Skin of body (tissue), 3 donors: ENCODE measurements around the gene POU1F1. TPM values are rescaled to one million over a fixed set of nuclear protein-coding genes. Genes with fewer than 3 reads are reported as not detected.
A peak's percentile ranks its signal among the peaks of the same experiment; 100 is the strongest.
"Not testable (repeated sequence)": the region's sequence is repeated elsewhere in the genome, so short reads cannot be mapped to it uniquely, and the experiment has no call there.

Source experiments
- DNase-seq: peaks from one replicate; lab custom pipeline; 2025; lab: John Stamatoyannopoulos, UW
- small RNA-seq: library from RNA; depleted of rRNA; stranded (forward); fragments of <200 nt; gene quantifications from one replicate; pipeline ENCODE3, GENCODE V24; 2014; ENCODE audit warnings: low replicate concordance
- total RNA-seq: library from RNA; depleted of rRNA; stranded (reverse); fragments of >200 nt; gene quantifications from one replicate; pipeline ENCODE4 v1.2.3, GENCODE V29; 2014

The POU1F1 gene
- total RNA-seq, 1 donor from 2014 or later, result not detected

DNA sequence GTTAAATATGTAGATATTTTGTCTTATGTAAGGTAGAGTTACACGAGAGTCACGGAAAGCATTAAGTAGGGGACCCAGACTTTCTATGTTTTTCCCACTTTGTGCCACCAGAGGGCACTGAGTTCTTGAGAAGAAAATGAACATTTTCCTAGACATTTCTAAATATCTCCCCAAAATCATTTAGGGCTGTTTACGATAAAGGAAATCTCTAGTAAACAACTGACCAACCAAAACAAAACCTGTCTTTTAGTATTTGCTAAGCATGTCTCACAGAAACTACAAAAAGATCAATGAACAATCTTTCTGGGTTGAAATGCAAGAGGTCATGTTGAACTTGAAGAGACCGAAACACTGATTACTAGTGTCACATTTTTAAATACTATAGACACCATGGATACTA lies 16.1 kb downstream of the POU1F1 start:
- peak; percentile 3 for DNase-seq

DNA sequence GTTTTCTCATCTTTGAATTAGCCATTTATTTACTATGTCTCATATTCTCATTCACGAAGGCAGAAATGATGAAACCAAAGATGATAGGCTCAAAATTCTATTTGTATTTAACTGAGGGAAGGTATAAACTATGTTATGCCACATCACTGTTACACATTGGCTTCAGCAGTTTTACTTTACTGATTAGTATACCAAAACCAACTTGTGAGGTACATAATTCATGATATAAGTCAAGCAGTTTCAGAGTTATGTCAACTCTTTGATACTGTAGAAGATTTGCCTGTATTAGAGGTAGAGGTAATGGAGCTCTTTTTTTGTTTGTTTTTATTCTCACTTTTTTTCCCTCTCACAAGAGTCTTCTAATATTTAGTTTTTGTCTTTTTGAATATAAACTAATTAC lies 26.4 kb downstream of the POU1F1 start:
- DNase-seq, result no peak

- no peak for DNase-seq
These were observed 27.6 kb downstream of the POU1F1 start for GRCh38 chr3:87248831-87249230.

GRCh38 chr3:87248231-87248630 lies 28.2 kb downstream of the POU1F1 start:
- DNase-seq, result not testable (repeated sequence)

GRCh38 chr3:87247430-87247773 lies 29.0 kb downstream of the POU1F1 start:
- DNase-seq, result no peak

DNA sequence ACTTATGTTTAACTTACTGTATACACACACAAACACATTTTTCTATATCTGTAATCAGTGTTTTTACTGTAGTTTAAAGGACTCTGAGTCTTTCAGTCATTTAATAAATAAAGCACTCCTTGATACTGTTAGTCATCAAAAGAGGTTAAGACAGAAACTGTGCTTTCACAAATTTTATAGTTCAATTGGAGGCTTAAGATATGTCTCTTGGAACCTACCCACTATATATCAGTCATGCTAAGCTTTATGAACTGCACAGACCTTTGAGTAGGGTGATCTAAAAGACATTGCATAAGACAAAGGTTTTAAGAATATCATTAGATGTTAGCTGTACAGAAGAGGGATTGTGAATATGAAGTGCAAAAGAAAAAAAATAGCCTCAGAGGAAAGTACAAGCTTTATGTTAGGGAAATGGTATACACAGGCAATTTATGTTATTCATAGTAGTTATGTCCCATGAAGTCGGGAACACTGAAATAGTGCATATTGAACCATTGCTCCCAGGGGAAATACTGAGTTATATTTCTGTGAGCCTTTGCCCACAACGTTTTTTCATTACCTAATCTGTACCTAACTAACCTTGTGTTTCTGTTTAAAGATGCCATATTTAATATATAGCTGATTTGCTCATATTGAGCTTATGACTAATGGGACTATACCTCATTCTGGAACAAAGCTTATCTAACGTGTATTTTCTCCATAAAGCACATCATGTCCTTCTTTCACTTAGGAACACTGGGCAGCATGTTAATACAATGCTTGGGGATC lies 29.5 kb downstream of the POU1F1 start:
- no peak for DNase-seq

- DNase-seq, result no peak
These were observed 40.3 kb downstream of the POU1F1 start for GRCh38 chr3:87236093-87236492.

DNA sequence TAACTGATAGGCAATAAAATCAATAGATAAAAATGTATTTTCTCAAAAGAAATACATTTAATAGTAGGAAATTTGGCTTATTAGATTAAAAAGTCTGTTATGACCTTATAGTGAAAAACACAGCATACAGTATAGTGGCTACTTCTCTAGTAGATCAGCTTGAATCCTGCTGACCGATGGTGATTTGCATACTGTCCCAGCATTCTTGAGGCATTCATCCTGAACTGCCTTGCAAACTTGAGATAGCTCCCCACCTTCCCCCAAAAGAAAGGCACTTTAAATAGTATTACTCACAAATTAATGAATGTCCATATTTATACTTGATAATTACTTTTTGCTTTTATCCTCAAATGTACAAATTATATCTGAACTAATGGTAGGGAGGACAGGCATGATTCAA lies 42.6 kb downstream of the POU1F1 start:
- DNase-seq, result no peak

- no peak for DNase-seq
These were observed 47.3 kb downstream of the POU1F1 start for GRCh38 chr3:87229113-87229512.

GRCh38 chr3:87228316-87228715 lies 48.1 kb downstream of the POU1F1 start:
- DNase-seq, result no peak

GRCh38 chr3:87227835-87228144 lies 48.6 kb downstream of the POU1F1 start:
- peak; percentile 11 for DNase-seq

DNA sequence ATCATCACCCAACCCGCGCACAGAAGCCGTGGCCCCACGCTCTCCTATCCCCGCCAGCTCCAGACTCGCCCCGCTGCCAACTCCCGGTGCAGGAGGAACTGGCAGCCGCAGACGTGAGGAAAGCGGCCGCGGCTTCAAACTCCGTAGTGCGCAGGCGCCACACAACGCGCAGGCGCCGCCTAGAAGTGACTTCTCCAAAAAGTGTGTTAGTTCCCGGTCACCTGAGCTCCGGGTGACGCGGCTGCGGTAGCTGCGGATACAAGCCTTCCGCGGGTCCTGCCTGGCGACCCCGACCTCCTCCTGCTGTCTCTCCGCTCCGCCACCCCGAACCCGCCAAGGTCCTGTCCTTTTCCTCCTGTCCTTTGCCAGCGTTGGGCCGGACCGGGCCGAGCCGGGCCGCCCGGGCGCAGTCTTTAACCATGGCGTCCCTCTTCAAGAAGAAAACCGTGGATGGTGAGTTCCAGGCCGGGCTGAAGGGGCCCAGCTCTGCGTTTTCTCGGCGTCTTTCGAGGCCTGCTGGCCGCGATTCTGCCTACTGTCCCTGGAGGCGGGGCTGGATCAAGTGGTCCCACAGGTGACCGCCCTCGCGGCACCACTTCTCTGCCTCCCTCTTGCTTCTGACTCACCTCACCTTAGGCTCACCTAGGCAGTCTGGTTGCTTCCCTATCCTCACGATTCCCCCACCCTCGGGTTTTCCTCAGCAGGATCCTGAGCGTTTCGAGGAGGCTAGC lies 49.1 kb downstream of the POU1F1 start, which contains the start of gene CHMP2B:
CHMP2B (plus strand) TSS at position 206 of the 731 bp plus-strand sequence; CDS start at position 420, 214 bp downstream.
- DNase-seq, result peak; percentile 91

DNA sequence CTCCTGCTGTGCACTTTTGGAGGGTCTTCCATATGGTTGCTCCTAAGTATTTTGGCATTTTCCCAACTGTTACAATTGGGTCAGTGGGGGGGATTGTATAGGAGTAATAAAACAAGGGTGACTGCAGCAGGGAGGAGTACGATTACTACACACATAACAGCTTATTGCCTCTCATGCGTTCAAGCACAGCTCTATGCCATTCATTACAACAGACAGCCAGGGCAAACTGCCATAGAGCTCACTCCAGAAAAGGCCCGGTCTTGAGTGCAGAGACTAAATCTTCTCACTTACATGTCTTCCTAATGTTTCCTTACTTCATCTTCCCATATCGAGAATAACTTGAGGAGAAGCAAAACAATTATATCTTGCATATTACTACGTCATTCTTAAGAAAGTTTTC lies 50.7 kb downstream of the POU1F1 start:
- DNase-seq, result no peak

DNA sequence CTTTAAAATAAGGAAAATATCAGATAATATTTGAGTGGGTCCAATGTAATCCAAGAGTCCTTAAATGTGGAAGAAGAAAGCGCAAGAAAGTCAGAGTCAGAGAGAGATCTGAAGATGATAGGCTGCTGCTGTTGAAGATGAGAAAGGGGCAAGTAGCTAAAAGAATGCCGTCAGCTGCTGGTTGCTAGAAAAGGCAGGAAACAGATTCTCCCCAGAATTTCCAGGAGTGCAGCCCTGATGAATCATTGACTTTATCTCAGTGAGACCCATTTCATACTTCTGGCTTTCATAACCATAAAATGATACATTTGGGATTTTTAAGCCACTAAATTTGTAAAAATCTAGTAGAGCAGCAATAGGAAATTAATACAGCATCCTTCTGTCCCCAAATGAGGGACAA lies 56.8 kb downstream of the POU1F1 start:
- no peak for DNase-seq

GRCh38 chr3:87218560-87218959 lies 57.8 kb downstream of the POU1F1 start:
- no peak for DNase-seq

Small RNA genes within 50 kb of the gene (small RNA-seq; reads per million reads assigned to genes)
- gene MIR4795, result not detected

Other genes starting within 250 kb of the POU1F1 start
- gene CHMP2B, start 49.3 kb downstream of the POU1F1 start, total RNA-seq, result 40.0 TPM